HG03280 (cell line): ENCODE data around the gene BEST1.

Source experiments
- ATAC-seq: cut with Tn5 transposase; IDR thresholded peaks from one replicate; pipeline ENCODE4 v1.9.1; 2021; ENCODE audit warnings: mild to moderate bottlenecking, moderate library complexity; ENCODE audit not compliant: unreplicated experiment

BEST1 gene

GRCh38 chr11:61914471-61915171 is 35.5 kb upstream of the BEST1 start:
- no peak for ATAC-seq

GRCh38 chr11:61916737-61917333 is 33.3 kb upstream of the BEST1 start:
- no peak for ATAC-seq

- ATAC-seq, result no peak
These were observed 32.6 kb upstream of the BEST1 start, which contains the start of gene RAB3IL1 for GRCh38 chr11:61917334-61918109. TSS of gene RAB3IL1 (minus strand) at chr11:61917566. CDS start at chr11:61917367, 199 bp downstream.

- ATAC-seq, result no peak
These were observed 31.8 kb upstream of the BEST1 start for GRCh38 chr11:61918251-61918937.

- ATAC-seq, result no peak
These were observed 31.0 kb upstream of the BEST1 start for GRCh38 chr11:61918938-61919704.

GRCh38 chr11:61919705-61920631 is 30.2 kb upstream of the BEST1 start:
- no peak for ATAC-seq

- ATAC-seq, result no peak
These were observed 28.7 kb upstream of the BEST1 start for GRCh38 chr11:61921446-61921845.

- no peak for ATAC-seq
These were observed 27.6 kb upstream of the BEST1 start for GRCh38 chr11:61922539-61922938.

- ATAC-seq, result no peak
These were observed 26.7 kb upstream of the BEST1 start for GRCh38 chr11:61923166-61924063.

GRCh38 chr11:61924064-61924455 is 26.1 kb upstream of the BEST1 start:
- ATAC-seq, result no peak

- ATAC-seq, result no peak
These were observed 24.4 kb upstream of the BEST1 start for GRCh38 chr11:61925736-61926135.

- no peak for ATAC-seq
These were observed 23.9 kb upstream of the BEST1 start for GRCh38 chr11:61926235-61926634.

- no peak for ATAC-seq
These were observed 22.6 kb upstream of the BEST1 start for GRCh38 chr11:61927501-61927900.

GRCh38 chr11:61928606-61929005 is 21.5 kb upstream of the BEST1 start:
- ATAC-seq, result no peak

- no peak for ATAC-seq
These were observed 19.2 kb upstream of the BEST1 start for GRCh38 chr11:61930933-61931332.

GRCh38 chr11:61935861-61936260 is 14.3 kb upstream of the BEST1 start:
- no peak for ATAC-seq

GRCh38 chr11:61940466-61940865 is 9.7 kb upstream of the BEST1 start:
- no peak for ATAC-seq

- no peak for ATAC-seq
These were observed 5.0 kb upstream of the BEST1 start for GRCh38 chr11:61945191-61945590.
